HG02678 (cell line): ENCODE measurements around the gene RUSC2.
"Not testable (repeated sequence)": the region's sequence is repeated elsewhere in the genome, so short reads cannot be mapped to it uniquely, and the experiment has no call there.

Experiments
- ATAC-seq: cut with Tn5 transposase; IDR thresholded peaks from one replicate; pipeline ENCODE4 v1.9.1; 2021; ENCODE audit warnings: mild to moderate bottlenecking, moderate library complexity; ENCODE audit not compliant: unreplicated experiment

RUSC2 gene

GRCh38 chr9:35519692-35520363 is 29.9 kb downstream of the RUSC2 start:
- ATAC-seq, result no peak

GRCh38 chr9:35520364-35520710 is 30.4 kb downstream of the RUSC2 start:
- no peak for ATAC-seq

DNA sequence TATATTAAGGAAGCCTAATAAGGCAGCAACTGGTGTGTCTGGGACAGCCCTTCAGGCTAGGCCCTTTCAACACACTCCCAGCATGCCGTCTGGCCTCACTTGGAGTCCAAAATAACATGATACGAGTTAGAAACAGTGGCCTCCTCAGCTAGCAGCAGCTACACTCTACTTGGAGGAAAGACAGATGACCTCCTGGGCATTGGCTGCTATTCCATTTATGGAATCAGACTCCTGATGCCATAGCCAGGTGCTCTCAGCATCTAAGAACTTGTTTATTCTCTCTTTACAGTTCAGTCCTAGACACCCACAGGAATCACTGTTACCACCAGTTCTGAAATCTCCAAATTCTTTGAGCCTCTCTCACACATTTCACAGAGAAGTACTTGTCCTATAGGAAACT is 31.8 kb downstream of the RUSC2 start:
- no peak for ATAC-seq

DNA sequence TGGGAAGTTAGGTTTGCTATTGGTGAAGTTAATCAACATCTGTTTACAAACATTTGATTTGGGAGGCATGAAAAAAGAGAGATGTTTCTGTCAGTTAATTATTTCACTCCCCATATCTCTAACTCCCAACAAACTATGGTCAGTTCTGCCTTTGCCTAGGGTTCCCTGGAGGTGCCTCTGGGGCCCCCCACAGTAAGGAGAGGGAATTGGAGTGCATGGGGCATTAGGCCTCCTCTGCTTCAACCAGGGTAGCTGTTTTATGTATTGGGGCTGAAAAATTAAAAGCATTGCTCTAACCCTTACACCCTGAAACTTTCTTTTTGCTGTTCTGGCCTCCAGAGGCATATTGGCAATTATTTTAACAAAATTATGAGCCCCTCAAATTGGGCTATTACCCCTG is 32.3 kb downstream of the RUSC2 start:
- ATAC-seq, result no peak

DNA sequence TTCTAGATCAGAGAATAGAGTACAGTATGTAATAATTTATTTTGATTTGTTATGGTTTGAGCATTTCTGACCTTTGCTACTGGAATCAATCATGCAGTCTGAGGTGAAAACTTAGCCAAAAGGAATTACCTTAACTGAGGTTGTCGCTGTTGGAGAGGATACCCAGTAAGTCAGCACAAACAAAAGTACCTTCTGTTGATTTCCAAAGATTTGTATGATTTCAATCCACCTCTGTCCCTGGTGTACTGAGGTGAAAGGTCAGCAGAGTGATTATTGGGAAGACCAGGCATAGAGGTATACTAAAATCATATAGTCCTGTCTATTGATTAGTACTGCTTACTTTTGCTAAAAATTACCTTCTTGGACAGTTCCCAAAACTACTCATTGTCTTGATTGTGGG is 32.8 kb downstream of the RUSC2 start:
- ATAC-seq, result no peak

DNA sequence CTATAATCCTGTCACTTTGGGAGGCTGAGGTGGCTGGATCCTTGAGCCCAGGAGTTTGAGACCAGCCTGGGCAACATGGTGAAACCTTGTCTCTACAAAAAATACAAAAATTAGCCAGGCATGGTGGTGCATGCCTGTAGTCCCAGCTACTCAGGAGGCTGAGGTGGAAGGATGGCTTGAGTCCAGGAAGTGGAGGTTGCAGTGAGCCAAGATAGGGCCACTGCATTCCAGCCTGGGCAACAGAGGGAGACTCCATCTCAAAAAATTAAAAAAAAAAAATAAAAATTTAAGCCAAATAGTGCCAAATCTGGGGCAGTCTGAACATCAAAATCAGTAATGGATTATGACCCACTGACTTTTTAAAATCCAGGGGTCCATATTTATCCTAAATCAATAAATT is 33.6 kb downstream of the RUSC2 start:
- ATAC-seq, result not testable (repeated sequence)

DNA sequence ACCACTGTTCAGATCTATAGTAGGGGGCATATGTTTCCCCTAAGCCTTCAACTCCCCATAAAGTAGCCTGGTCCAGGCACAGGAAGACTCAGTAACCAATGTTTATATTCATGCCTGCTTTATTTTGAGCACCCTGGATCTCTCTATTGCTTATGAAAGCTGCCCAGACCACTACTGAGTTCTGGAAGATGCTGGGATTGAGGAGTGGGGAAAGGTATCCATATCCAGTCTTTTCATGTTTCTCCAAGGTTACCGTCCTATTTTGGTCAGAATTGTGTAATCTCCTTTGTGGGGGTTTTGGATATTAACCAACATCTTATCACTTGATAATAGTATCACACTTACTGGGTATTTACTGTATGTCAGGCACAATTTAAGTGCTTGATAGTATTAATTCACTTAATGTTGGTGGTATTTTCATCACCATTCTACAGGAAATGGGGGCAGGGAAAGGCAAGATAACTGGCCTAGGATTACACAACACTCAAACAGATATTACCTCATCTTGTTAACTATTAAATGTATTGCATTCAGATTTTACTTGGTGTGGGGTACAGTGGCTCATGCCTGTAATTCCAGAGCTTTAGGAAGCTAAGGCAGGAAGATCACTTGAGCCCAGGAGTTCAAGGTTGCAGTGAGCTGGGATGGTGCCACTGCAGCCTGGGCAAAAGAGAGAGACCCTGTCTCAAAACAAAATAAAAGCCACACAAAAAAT is 36.3 kb downstream of the RUSC2 start:
- no peak for ATAC-seq

DNA sequence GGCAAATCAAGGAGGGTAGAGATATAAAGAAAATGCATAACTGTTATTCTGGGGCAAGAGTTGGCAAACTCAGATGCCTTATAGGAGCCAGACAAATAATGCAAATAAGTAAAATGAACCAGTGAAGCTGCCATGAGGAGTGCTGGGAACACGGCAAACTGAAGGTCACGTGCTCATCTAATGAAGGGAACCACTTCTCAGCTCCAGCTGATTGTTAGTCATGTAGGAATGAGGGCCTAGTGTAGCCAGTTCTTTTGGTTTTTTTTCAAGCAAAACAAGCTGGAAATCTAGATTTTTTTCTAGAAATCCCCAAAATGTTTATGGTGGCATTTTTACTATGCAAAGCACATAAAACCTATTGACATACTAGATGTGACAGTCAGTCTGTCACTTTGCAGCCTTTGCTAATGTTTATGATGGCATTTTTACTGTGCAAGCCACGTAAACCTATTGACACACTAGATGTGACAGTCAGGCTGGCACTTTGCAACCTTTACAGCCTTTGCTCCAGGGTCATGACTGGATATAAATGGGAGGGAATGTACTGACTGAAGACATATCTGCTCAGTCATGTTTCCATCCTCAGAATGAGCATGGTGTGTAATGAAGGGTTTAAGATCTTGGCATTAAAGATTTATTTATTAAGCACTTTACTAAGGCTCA is 39.4 kb downstream of the RUSC2 start:
- no peak for ATAC-seq

DNA sequence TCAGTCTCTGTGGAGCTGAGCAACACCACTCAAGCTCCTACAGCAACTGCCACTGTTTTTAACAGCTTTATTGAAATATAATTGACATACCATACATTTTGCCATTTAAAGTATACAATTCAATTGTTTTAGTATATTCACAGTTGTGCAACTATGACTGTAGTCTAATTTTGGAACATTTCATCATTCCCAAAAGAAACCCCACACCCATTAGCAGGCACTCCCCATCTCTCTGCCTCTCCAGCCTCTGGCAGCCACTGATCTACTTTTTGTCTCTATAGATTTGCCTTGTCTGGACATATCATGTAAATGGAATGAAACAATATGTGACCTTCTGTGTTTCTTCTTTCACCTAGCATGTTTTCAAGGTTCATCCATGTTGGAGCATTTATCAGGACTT is 43.5 kb downstream of the RUSC2 start:
- ATAC-seq, result no peak

GRCh38 chr9:35534921-35535320 is 45.0 kb downstream of the RUSC2 start:
- not testable (repeated sequence) for ATAC-seq

- ATAC-seq, result no peak
Observed at GRCh38 chr9:35537913-35538312, 48.0 kb downstream of the RUSC2 start.

- ATAC-seq, result no peak
Observed at GRCh38 chr9:35538361-35539234, 48.7 kb downstream of the RUSC2 start.
